A549 (cell line): Measurements from ENCODE around the gene ARHGEF37. TPM values are rescaled to one million over a fixed set of nuclear protein-coding genes. Genes with fewer than 3 reads are reported as not detected.

ENCODE experiments used
- ATAC-seq, 2 experiments: fragments of 200-7000 bp in 1 of 2; fragments of >200 bp in 1 of 2; cut with Nextera tagmentation in 1 of 2; cut with Tn5 transposase in 1 of 2; 3 replicates each; pipeline versions ENCODE4 v1.8.0 to v1.9.1; 2018 to 2020; ENCODE audit warnings: mild to moderate bottlenecking in 1 of 2, moderate library complexity in 1 of 2
- CTCF ChIA-PET: fragments of 300-600 bp; sonication (Branson Sonifier 250); formaldehyde crosslinking; extraction: SDS; loops from one replicate; lab custom pipeline; 2021; ENCODE audit warnings: antibody characterized with exemption, inconsistent platforms; lab: Yijun Ruan, JAX
- POLR2A ChIA-PET: fragments of 350-600 bp; formaldehyde crosslinking; extraction: SDS; loops from one replicate; lab custom pipeline; 2021; ENCODE audit warnings: antibody characterized with exemption, inconsistent platforms; lab: Yijun Ruan, JAX
- DNase-seq, 2 experiments: peaks; one replicate each; pipeline versions ENCODE4 v3.0.0 to v3.0.0-alpha.2; 2011 to 2016; ENCODE audit warnings: low read depth in 1 of 2, low spot score in 1 of 2
- FAIRE-seq: peaks from 2 replicates; lab custom pipeline; 2011; peaks lifted over from hg19 to GRCh38; lab: Jason Lieb, UNC
- H3K27ac ChIP-seq, 2 experiments: fragments of >200 bp; sonication (Bioruptor Twin); formaldehyde crosslinking; 3 replicates each; pipeline ENCODE4 v1.5.1; 2016 to 2017
- H3K4me1 ChIP-seq: fragments of >200 bp; sonication (Bioruptor Twin); formaldehyde crosslinking; 3 replicates; pipeline ENCODE4 v1.6.1; 2016
- H3K4me2 ChIP-seq: fragments of >200 bp; sonication (Bioruptor Twin); formaldehyde crosslinking; 3 replicates; pipeline ENCODE4 v1.6.1; 2016
- H3K4me3 ChIP-seq: fragments of >200 bp; sonication (Bioruptor Twin); formaldehyde crosslinking; 3 replicates; pipeline ENCODE4 v1.5.1; 2016
- H3K9me3 ChIP-seq: fragments of >200 bp; sonication (Bioruptor Twin); formaldehyde crosslinking; 3 replicates; pipeline ENCODE4 v1.6.1; 2016
- CBX8 ChIP-seq: fragments of 200-600 bp; sonication (generic); IDR thresholded peaks from 2 replicates; pipeline ENCODE4 v1.6.1; 2016
- CEBPB ChIP-seq, 2 experiments: fragments of >200 bp in 1 of 2; sonication (Bioruptor Twin) in 1 of 2; formaldehyde crosslinking in 1 of 2; IDR thresholded peaks; 2 replicates each; pipeline ENCODE4 v1.6.1; 2012 to 2016
- EHF ChIP-seq: fragments of 250-450 bp; sonication (Bioruptor Pico); IDR thresholded peaks from 2 replicates; pipeline ENCODE4 v1.5.0; 2020; ENCODE audit warnings: mild to moderate bottlenecking
- EHMT2 ChIP-seq: fragments of 200-600 bp; sonication (generic); IDR thresholded peaks from 2 replicates; pipeline ENCODE4 v1.6.1; 2016; ENCODE audit warnings: antibody characterized with exemption, low read depth, mild to moderate bottlenecking, moderate library complexity
- EP300 ChIP-seq, 2 experiments: fragments of >200 bp; sonication (Bioruptor Twin); formaldehyde crosslinking; IDR thresholded peaks; 2 replicates in 1 of 2; 3 replicates in 1 of 2; pipeline ENCODE4 v1.6.1; 2016 to 2017
- FOSL2 ChIP-seq, 2 experiments: fragments of 450-650 bp in 1 of 2; fragments of >200 bp in 1 of 2; sonication (Bioruptor Twin) in 1 of 2; formaldehyde crosslinking; IDR thresholded peaks; 2 replicates each; pipeline versions ENCODE4 v1.5.0 to v1.6.1; 2016 to 2020; ENCODE audit warnings: mild to moderate bottlenecking in 1 of 2, moderate library complexity in 1 of 2
- FOXS1 ChIP-seq: fragments of 250-450 bp; sonication (Bioruptor Pico); IDR thresholded peaks from 2 replicates; pipeline ENCODE4 v1.5.0; 2020; ENCODE audit warnings: mild to moderate bottlenecking, moderate library complexity
- HOXA7 ChIP-seq: fragments of 250-450 bp; sonication (Bioruptor Pico); IDR thresholded peaks from 2 replicates; pipeline ENCODE4 v1.5.0; 2020; ENCODE audit warnings: mild to moderate bottlenecking, moderate library complexity
- HOXB13 ChIP-seq: fragments of 250-450 bp; sonication (Bioruptor Pico); IDR thresholded peaks from 2 replicates; pipeline ENCODE4 v1.5.0; 2020; ENCODE audit warnings: low read depth, mild to moderate bottlenecking, moderate library complexity
- JUN ChIP-seq, 2 experiments: fragments of >200 bp; sonication (Bioruptor Twin); formaldehyde crosslinking; IDR thresholded peaks; 2 replicates in 1 of 2; 3 replicates in 1 of 2; pipeline ENCODE4 v1.6.1; 2016 to 2017
- KDM5A ChIP-seq: fragments of 200-600 bp; sonication (generic); IDR thresholded peaks from 2 replicates; pipeline ENCODE4 v1.6.1; 2016; ENCODE audit warnings: antibody characterized with exemption, mild to moderate bottlenecking
- MYC ChIP-seq: IDR thresholded peaks from 2 replicates; pipeline ENCODE4 v1.6.1; 2012; ENCODE audit warnings: mild to moderate bottlenecking, inconsistent platforms, low read length, improper control_type of control experiment, borderline replicate concordance
- NPAS2 ChIP-seq: fragments of 250-450 bp; sonication (Bioruptor Pico); IDR thresholded peaks from 2 replicates; pipeline ENCODE4 v1.8.0; 2022; ENCODE audit warnings: mild to moderate bottlenecking, moderate library complexity, borderline replicate concordance
- POLR2A ChIP-seq: IDR thresholded peaks from 2 replicates; pipeline ENCODE4 v1.6.1; 2012; ENCODE audit warnings: mild to moderate bottlenecking, low read length
- RCOR1 ChIP-seq: fragments of 150-350 bp; IDR thresholded peaks from 2 replicates; pipeline ENCODE4 v1.6.1; 2014; ENCODE audit warnings: antibody characterized with exemption, low read length, low read depth
- RFX5 ChIP-seq: fragments of 450-650 bp; IDR thresholded peaks from 2 replicates; pipeline ENCODE4 v1.7.1; 2014; ENCODE audit warnings: antibody characterized with exemption, mild to moderate bottlenecking, moderate library complexity
- RNF2 ChIP-seq: fragments of 200-600 bp; sonication (generic); IDR thresholded peaks from 2 replicates; pipeline ENCODE4 v1.6.1; 2016; ENCODE audit warnings: low read depth, mild to moderate bottlenecking, antibody characterized with exemption, moderate library complexity, borderline replicate concordance
- SMC3 ChIP-seq: fragments of >200 bp; sonication (Bioruptor Twin); formaldehyde crosslinking; IDR thresholded peaks from 3 replicates; pipeline ENCODE4 v1.6.1; 2018; ENCODE audit warnings: inconsistent platforms
- ZC3H11A ChIP-seq: fragments of 450-650 bp; IDR thresholded peaks from 2 replicates; pipeline ENCODE4 v1.6.1; 2014; ENCODE audit warnings: antibody characterized with exemption, mild to moderate bottlenecking
- WGBS: methylation state at CpG from one replicate; pipeline ENCODE4 v1.1.6; 2017; ENCODE audit errors: missing lambda C conversion rate; 5-methylcytosine and 5-hydroxymethylcytosine counted together
- polyA plus RNA-seq, 4 experiments: library from polyadenylated mRNA; depleted of rRNA in 3 of 4; stranded (reverse); fragments of >200 nt; fragmentation: RNase III in 1 of 4; extraction: RNeasy Plus Mini Kit Qiagen cat#74134 plus additional on column Dnase treatment in 1 of 4; gene quantifications; 2 replicates in 3 of 4; 3 replicates in 1 of 4; pipeline ENCODE4 v1.2.3, GENCODE V29; 2011 to 2017
- TF ChIP-seq, protein P1 (sequence below): IDR thresholded peaks from 2 replicates; pipeline ENCODE4 v1.6.1; 2012; ENCODE audit warnings: low read depth, borderline replicate concordance
- TF ChIP-seq, protein P2 (sequence below): fragments of 200-600 bp; sonication (generic); IDR thresholded peaks from 2 replicates; pipeline ENCODE4 v1.6.1; 2016; ENCODE audit warnings: antibody characterized with exemption, mild to moderate bottlenecking, moderate library complexity
- TF ChIP-seq, protein P3 (sequence below): fragments of >200 bp; sonication (Bioruptor Twin); formaldehyde crosslinking; IDR thresholded peaks from 3 replicates; pipeline ENCODE4 v1.6.1; 2016
- TF ChIP-seq, protein P4 (sequence below): fragments of 450-650 bp; IDR thresholded peaks from 2 replicates; pipeline ENCODE4 v1.6.1; 2014; ENCODE audit warnings: antibody characterized with exemption
- TF ChIP-seq, protein P5 (sequence below): IDR thresholded peaks from 2 replicates; pipeline ENCODE4 v1.6.1; 2012

The ARHGEF37 gene
- polyA plus RNA-seq, 2 of the 4 experiments (the other 2 are of a cell fraction) = 1.2 to 1.5 TPM

DNA sequence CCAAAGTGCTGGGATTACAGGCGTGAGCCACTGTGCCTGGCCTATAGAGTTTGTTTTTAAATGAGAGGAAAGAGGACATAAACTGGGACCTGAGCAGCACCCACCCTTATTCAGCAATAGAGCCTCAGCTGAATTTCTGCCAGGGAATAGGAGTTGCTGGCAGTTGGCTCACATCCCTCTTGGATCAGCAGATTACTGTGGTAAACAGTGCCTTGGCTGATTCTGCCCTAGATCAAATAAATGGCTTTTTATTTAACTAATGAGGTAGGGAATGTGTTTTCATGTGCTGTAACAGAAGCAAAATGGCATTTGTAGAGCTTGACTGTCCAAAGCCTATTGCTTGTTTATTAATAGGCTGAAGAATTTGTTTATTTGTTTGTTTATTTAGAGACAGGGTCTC lies 2.1 kb downstream of the ARHGEF37 start:
- CTCF ChIA-PET = interaction anchor here (1.0 to 2.8 kb wide), 4 partner anchors 14 to 21 kb away, joined by 3 to 15 read pairs (median 3); no protein-coding TSS in a partner anchor
- FAIRE-seq (no peak), DNase-seq (no peak), ATAC-seq (no peak)
- Histone ChIP-seq H3K9me3 (no peaks in the 10 kb centered on the region), H3K4me1 (peaks cover 19% of the 10 kb centered on the region; the same call in 2 of the 3 replicates), H3K27ac (no peak overlapping the region), H3K4me2 (no peak overlapping the region), H3K4me3 (no peak overlapping the region)
- 100% methylated on average over 1 of the region's 1 CpG for WGBS
- no peak for TF ChIP-seq FOXS1
- TF ChIP-seq, protein P1, sequence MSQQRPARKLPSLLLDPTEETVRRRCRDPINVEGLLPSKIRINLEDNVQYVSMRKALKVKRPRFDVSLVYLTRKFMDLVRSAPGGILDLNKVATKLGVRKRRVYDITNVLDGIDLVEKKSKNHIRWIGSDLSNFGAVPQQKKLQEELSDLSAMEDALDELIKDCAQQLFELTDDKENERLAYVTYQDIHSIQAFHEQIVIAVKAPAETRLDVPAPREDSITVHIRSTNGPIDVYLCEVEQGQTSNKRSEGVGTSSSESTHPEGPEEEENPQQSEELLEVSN = no peak
- TF ChIP-seq NPAS2 (CRISPR knock-in tag) = no peak
- no peak for TF ChIP-seq HOXA7 (CRISPR knock-in tag)
- no peak for TF ChIP-seq EHMT2
- TF ChIP-seq RFX5 = no peak
- no peak for TF ChIP-seq EHF
- TF ChIP-seq, protein P2, sequence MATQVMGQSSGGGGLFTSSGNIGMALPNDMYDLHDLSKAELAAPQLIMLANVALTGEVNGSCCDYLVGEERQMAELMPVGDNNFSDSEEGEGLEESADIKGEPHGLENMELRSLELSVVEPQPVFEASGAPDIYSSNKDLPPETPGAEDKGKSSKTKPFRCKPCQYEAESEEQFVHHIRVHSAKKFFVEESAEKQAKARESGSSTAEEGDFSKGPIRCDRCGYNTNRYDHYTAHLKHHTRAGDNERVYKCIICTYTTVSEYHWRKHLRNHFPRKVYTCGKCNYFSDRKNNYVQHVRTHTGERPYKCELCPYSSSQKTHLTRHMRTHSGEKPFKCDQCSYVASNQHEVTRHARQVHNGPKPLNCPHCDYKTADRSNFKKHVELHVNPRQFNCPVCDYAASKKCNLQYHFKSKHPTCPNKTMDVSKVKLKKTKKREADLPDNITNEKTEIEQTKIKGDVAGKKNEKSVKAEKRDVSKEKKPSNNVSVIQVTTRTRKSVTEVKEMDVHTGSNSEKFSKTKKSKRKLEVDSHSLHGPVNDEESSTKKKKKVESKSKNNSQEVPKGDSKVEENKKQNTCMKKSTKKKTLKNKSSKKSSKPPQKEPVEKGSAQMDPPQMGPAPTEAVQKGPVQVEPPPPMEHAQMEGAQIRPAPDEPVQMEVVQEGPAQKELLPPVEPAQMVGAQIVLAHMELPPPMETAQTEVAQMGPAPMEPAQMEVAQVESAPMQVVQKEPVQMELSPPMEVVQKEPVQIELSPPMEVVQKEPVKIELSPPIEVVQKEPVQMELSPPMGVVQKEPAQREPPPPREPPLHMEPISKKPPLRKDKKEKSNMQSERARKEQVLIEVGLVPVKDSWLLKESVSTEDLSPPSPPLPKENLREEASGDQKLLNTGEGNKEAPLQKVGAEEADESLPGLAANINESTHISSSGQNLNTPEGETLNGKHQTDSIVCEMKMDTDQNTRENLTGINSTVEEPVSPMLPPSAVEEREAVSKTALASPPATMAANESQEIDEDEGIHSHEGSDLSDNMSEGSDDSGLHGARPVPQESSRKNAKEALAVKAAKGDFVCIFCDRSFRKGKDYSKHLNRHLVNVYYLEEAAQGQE = no peak
- TF ChIP-seq KDM5A = no peak
- TF ChIP-seq CEBPB (IDR thresholded peaks at IDR 0.05) = no peak
- no peak for TF ChIP-seq POLR2A
- TF ChIP-seq, protein P3, sequence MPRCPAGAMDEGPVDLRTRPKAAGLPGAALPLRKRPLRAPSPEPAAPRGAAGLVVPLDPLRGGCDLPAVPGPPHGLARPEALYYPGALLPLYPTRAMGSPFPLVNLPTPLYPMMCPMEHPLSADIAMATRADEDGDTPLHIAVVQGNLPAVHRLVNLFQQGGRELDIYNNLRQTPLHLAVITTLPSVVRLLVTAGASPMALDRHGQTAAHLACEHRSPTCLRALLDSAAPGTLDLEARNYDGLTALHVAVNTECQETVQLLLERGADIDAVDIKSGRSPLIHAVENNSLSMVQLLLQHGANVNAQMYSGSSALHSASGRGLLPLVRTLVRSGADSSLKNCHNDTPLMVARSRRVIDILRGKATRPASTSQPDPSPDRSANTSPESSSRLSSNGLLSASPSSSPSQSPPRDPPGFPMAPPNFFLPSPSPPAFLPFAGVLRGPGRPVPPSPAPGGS = no peak
- no peak for TF ChIP-seq FOSL2 (IDR thresholded peaks at IDR 0.05)
- TF ChIP-seq FOSL2 (CRISPR knock-in tag; IDR thresholded peaks at IDR 0.05) = no peak
- TF ChIP-seq JUN (IDR thresholded peaks at IDR 0.05) = no peak
- no peak for TF ChIP-seq HOXB13
- POLR2A ChIA-PET = no interaction called here

DNA sequence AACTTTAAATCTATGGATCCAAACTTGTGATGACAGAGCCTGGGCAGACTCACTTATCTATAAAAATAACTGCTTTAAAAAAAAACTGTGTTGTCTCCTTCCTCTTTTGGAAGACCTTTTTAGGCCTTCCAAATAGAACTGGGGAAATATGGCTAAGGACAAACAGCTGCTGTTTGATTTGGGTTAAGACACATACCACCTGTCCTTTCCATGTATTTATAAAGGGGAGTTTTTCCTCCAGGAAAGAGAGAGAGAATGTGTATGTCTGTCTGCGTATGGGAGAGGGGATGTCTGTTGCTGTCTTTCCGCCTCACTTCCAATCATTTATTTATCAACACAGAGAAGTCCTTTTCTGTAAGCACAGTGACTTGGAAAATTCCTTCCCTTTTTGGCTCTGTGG lies 2.8 kb downstream of the ARHGEF37 start:
- no peak overlapping the region for H3K4me3 ChIP-seq
- WGBS = 88% methylated on average over 2 of the region's 2 CpGs
- peaks cover 19% of the 10 kb centered on the region; the same call in 2 of the 3 replicates for H3K4me1 ChIP-seq
- DNase-seq (no peak), ATAC-seq (no peak), FAIRE-seq (no peak)
- POLR2A ChIA-PET = no interaction called here
- no peaks in the 10 kb centered on the region for H3K9me3 ChIP-seq
- no peak overlapping the region for H3K27ac ChIP-seq
- TF ChIP-seq HOXA7 (CRISPR knock-in tag) (no peak), JUN (IDR thresholded peaks at IDR 0.05) (no peak), MYC (no peak), HOXB13 (no peak), SMC3 (no peak), EP300 (IDR thresholded peaks at IDR 0.05) (no peak), FOSL2 (IDR thresholded peaks at IDR 0.05) (no peak), FOSL2 (CRISPR knock-in tag; IDR thresholded peaks at IDR 0.05) (no peak), RNF2 (no peak), CBX8 (no peak), RCOR1 (no peak), ZC3H11A (no peak)
- TF ChIP-seq, protein P4, sequence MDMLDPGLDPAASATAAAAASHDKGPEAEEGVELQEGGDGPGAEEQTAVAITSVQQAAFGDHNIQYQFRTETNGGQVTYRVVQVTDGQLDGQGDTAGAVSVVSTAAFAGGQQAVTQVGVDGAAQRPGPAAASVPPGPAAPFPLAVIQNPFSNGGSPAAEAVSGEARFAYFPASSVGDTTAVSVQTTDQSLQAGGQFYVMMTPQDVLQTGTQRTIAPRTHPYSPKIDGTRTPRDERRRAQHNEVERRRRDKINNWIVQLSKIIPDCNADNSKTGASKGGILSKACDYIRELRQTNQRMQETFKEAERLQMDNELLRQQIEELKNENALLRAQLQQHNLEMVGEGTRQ = no peak
- TF ChIP-seq, protein P5, sequence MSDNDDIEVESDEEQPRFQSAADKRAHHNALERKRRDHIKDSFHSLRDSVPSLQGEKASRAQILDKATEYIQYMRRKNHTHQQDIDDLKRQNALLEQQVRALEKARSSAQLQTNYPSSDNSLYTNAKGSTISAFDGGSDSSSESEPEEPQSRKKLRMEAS = no peak
- TF ChIP-seq, protein P2 = no peak
- no peak overlapping the region for H3K4me2 ChIP-seq
- CTCF ChIA-PET = interaction anchor here (1.5 kb wide), 1 partner anchor 14 kb away, joined by 3 read pairs; no protein-coding TSS in a partner anchor
